HEK293T (cell line): Measurements from ENCODE around the gene TNRC18.
"Not testable (repeated sequence)": the region's sequence is repeated elsewhere in the genome, so short reads cannot be mapped to it uniquely, and the experiment has no call there.

Experiments
- CTCF ChIA-PET: fragments of 350-600 bp; formaldehyde crosslinking; extraction: SDS; loops from one replicate; lab custom pipeline; 2021; ENCODE audit warnings: antibody characterized with exemption, inconsistent platforms; lab: Yijun Ruan, JAX
- POLR2A ChIA-PET: fragments of 350-600 bp; formaldehyde crosslinking; extraction: SDS; loops from one replicate; lab custom pipeline; 2020; ENCODE audit warnings: antibody characterized with exemption, inconsistent platforms; lab: Yijun Ruan, JAX
- DNase-seq: peaks from one replicate; pipeline ENCODE4 v3.0.0; 2012; ENCODE audit warnings: mixed read lengths; ENCODE audit errors: extremely low spot score
- ARNT ChIP-seq: fragments of 450-650 bp; IDR thresholded peaks from 2 replicates; pipeline ENCODE4 v1.6.1; 2017; ENCODE audit warnings: mild to moderate bottlenecking
- BHLHE40 ChIP-seq: fragments of 450-650 bp; IDR thresholded peaks from 2 replicates; pipeline ENCODE4 v1.6.1; 2016; ENCODE audit warnings: mild to moderate bottlenecking, moderate library complexity, borderline replicate concordance
- CTBP1 ChIP-seq: fragments of 450-650 bp; IDR thresholded peaks from 2 replicates; pipeline ENCODE4 v1.6.1; 2016; ENCODE audit warnings: borderline replicate concordance
- ELF4 ChIP-seq: fragments of 450-650 bp; IDR thresholded peaks from 2 replicates; pipeline ENCODE4 v1.6.1; 2017; ENCODE audit warnings: antibody characterized with exemption
- FOXA1 ChIP-seq: fragments of 450-650 bp; IDR thresholded peaks from 2 replicates; pipeline ENCODE4 v1.6.1; 2016; ENCODE audit warnings: mild to moderate bottlenecking
- FOXK2 ChIP-seq: fragments of 450-650 bp; IDR thresholded peaks from 2 replicates; pipeline ENCODE4 v1.6.1; 2016; ENCODE audit warnings: mild to moderate bottlenecking
- FOXM1 ChIP-seq: fragments of 450-650 bp; IDR thresholded peaks from 2 replicates; pipeline ENCODE4 v1.6.1; 2017; ENCODE audit warnings: mild to moderate bottlenecking, borderline replicate concordance
- HDGF ChIP-seq: fragments of 450-650 bp; IDR thresholded peaks from 2 replicates; pipeline ENCODE4 v1.6.1; 2017; ENCODE audit warnings: antibody characterized with exemption, borderline replicate concordance
- L3MBTL2 ChIP-seq: fragments of 450-650 bp; conservative IDR thresholded peaks from 2 replicates; pipeline ENCODE4 v1.6.1; 2016; ENCODE audit warnings: mild to moderate bottlenecking
- LEF1 ChIP-seq: fragments of 450-650 bp; IDR thresholded peaks from 2 replicates; pipeline ENCODE4 v1.6.1; 2017; ENCODE audit warnings: mild to moderate bottlenecking, borderline replicate concordance
- NFRKB ChIP-seq: fragments of 450-650 bp; IDR thresholded peaks from 2 replicates; pipeline ENCODE4 v1.6.1; 2016; ENCODE audit warnings: mild to moderate bottlenecking, moderate library complexity
- PKNOX1 ChIP-seq: fragments of 450-650 bp; IDR thresholded peaks from 2 replicates; pipeline ENCODE4 v1.6.1; 2016
- SP1 ChIP-seq: fragments of 450-650 bp; IDR thresholded peaks from 2 replicates; pipeline ENCODE4 v1.6.1; 2017
- SUZ12 ChIP-seq: fragments of 450-650 bp; IDR thresholded peaks from 2 replicates; pipeline ENCODE4 v1.6.1; 2016; ENCODE audit warnings: mild to moderate bottlenecking
- TARDBP ChIP-seq: fragments of 450-650 bp; IDR thresholded peaks from 2 replicates; pipeline ENCODE4 v1.6.1; 2016
- ZNF384 ChIP-seq: fragments of 450-650 bp; IDR thresholded peaks from 2 replicates; pipeline ENCODE4 v1.6.1; 2016

The TNRC18 gene

GRCh38 chr7:5423306-5423975, at the start of gene TNRC18:
TNRC18 (minus strand) TSS chr7:5423834; CDS start chr7:5421246, 2,588 bp downstream.
- CTCF ChIA-PET = no interaction called here
- POLR2A ChIA-PET = no interaction called here
- TF ChIP-seq TARDBP (no peak), BHLHE40 (no peak), ZNF384 (peak; percentile 86), FOXK2 (no peak), L3MBTL2 (no peak), FOXM1 (no peak), SUZ12 (no peak), SP1 (no peak), NFRKB (no peak)
- no peak for DNase-seq

- no peak for DNase-seq
- ChIA-PET CTCF (no interaction called here), POLR2A (no interaction called here)
- TF ChIP-seq FOXM1 = no peak
- no peak for TF ChIP-seq ELF4
- no peak for TF ChIP-seq CTBP1
- TF ChIP-seq SUZ12 = no peak
- TF ChIP-seq FOXK2 = no peak
- no peak for TF ChIP-seq NFRKB
- TF ChIP-seq L3MBTL2 = no peak
- TF ChIP-seq ZNF384 = no peak
- TF ChIP-seq HDGF = no peak
- no peak for TF ChIP-seq SP1
- TF ChIP-seq PKNOX1 = no peak
- no peak for TF ChIP-seq FOXA1
- TF ChIP-seq ARNT = no peak
- no peak for TF ChIP-seq TARDBP
- TF ChIP-seq LEF1 = no peak
- TF ChIP-seq BHLHE40 = no peak
Observed at GRCh38 chr7:5472432-5473315, 49.0 kb upstream of the TNRC18 start.

- POLR2A ChIA-PET, CTCF ChIA-PET: not testable (repeated sequence)
Observed at GRCh38 chr7:5471623-5472022, 48.0 kb upstream of the TNRC18 start.

GRCh38 chr7:5470816-5471215, 47.2 kb upstream of the TNRC18 start:
- TF ChIP-seq ARNT (no peak), PKNOX1 (no peak), SP1 (no peak), LEF1 (no peak), TARDBP (no peak), SUZ12 (no peak), ELF4 (no peak), HDGF (no peak), NFRKB (no peak), FOXM1 (no peak), FOXA1 (no peak), BHLHE40 (no peak), ZNF384 (no peak), FOXK2 (no peak), L3MBTL2 (no peak)
- no peak for DNase-seq
- ChIA-PET POLR2A (no interaction called here), CTCF (no interaction called here)

More at GRCh38 chr7:5471623-5472022, 48.0 kb upstream of the TNRC18 start:
- not testable (repeated sequence) for DNase-seq

GRCh38 chr7:5470167-5470532, 46.5 kb upstream of the TNRC18 start:
- no peak for DNase-seq
- CTCF ChIA-PET = no interaction called here
- TF ChIP-seq SUZ12 (no peak), HDGF (no peak), FOXM1 (no peak), PKNOX1 (no peak), CTBP1 (no peak), ELF4 (no peak)
- POLR2A ChIA-PET = no interaction called here

- ChIA-PET POLR2A (no interaction called here), CTCF (no interaction called here)
- DNase-seq = no peak
- TF ChIP-seq TARDBP (no peak), FOXA1 (no peak), ZNF384 (no peak), NFRKB (no peak), FOXK2 (no peak), FOXM1 (no peak), PKNOX1 (no peak), SP1 (no peak), LEF1 (no peak), ELF4 (no peak)
Observed at GRCh38 chr7:5469375-5470166, 45.9 kb upstream of the TNRC18 start.
